ENCODE measurements around the gene FBXO44.

- TF ChIP-seq CTCF (IDR thresholded peaks at IDR 0.05) = no peak
- TF ChIP-seq POLR2A (IDR thresholded peaks at IDR 0.05) = no peak
These were observed 36.0 kb downstream of the FBXO44 start for GRCh38 chr1:11690397-11691301.

Data from body of pancreas (tissue), 4 donors.